ENCODE data around the gene DHX34.
A peak's percentile ranks its signal among the peaks of the same experiment; 100 is the strongest.

DNA sequence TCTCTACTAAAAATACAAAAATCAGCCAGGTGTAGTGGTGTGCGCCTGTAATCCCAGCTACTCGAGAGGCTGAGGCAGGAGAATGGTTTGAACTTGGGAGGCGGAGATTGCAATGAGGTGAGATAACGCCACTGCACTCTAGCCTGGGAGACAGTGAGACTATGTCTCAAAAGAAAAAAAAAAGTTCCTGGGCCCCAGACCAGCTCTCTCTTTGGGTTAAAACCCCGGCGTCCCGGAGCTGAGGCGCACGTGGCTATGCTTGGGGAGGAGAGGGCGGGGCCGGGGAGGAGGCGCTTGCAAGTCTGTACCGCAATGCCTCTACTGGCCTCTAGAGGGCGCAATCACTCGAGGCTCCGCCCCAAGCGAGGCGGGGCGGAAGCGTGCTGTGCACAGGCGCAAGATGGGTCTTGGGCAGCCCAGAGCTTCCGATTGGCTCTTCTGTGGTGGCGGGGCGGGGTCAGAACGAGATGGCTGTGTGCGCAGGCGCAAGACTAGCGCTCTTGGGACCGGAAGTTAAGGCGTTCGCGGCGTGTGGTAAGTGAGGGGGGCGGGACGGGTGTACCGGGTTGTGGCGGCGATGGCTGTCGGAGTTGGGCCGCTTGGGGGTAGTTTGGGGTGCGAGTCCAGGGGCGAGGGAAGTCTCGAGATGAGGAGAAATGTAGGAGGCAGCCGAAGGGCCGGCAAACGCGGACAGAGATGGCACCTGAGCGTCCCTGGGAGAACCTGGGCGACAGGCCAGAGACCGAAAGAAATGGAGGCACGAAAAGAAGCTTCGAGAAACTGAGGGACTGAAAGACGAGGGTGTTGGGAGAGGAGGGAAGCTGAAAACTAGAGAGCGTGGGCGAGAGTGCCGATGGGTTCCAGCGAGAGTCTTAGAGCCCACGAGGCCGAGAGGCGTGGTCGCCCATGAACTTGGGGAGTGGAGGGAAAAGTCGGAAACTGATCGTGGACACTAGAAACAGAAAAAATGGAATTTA, at the start of gene DHX34:
- TF ChIP-seq, protein P1, sequence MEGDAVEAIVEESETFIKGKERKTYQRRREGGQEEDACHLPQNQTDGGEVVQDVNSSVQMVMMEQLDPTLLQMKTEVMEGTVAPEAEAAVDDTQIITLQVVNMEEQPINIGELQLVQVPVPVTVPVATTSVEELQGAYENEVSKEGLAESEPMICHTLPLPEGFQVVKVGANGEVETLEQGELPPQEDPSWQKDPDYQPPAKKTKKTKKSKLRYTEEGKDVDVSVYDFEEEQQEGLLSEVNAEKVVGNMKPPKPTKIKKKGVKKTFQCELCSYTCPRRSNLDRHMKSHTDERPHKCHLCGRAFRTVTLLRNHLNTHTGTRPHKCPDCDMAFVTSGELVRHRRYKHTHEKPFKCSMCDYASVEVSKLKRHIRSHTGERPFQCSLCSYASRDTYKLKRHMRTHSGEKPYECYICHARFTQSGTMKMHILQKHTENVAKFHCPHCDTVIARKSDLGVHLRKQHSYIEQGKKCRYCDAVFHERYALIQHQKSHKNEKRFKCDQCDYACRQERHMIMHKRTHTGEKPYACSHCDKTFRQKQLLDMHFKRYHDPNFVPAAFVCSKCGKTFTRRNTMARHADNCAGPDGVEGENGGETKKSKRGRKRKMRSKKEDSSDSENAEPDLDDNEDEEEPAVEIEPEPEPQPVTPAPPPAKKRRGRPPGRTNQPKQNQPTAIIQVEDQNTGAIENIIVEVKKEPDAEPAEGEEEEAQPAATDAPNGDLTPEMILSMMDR (IDR thresholded peaks at IDR 0.05; ENCODE audit: low read length) = peak; percentile 97
- TF ChIP-seq EZH2 (optimal IDR thresholded peaks at IDR 0.05; ENCODE audit: low read depth, low read length) = no peak

Measured in MM.1S (cell line).